ENCODE data around the gene LIPI.
"Not testable (repeated sequence)": the region's sequence is repeated elsewhere in the genome, so short reads cannot be mapped to it uniquely, and the experiment has no call there.

Gene LIPI

DNA sequence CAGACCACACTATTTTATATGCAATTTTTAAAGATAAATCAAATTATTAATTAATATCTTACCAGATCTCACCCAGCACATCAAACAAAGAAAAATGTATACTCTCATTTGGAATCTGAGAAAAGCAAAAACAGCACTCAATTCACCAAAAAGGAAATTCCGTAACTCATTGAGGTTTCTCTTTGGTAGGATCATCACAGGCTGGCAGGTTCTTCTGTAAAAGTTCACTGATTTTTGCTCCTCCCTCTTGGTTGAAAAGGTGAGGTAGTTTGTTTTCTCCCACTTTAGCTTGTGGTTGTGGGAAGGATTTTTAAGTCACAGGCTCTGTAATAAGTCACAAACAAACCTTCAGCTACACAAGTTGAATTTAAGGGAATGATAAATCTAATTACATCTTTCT is at the start of gene LIPI:
Gene LIPI, minus strand, starts transcription at position 218 of the 400 bp plus-strand sequence. Its CDS starts 110 bp downstream, at position 108.
- DNase-seq = no peak

DNA sequence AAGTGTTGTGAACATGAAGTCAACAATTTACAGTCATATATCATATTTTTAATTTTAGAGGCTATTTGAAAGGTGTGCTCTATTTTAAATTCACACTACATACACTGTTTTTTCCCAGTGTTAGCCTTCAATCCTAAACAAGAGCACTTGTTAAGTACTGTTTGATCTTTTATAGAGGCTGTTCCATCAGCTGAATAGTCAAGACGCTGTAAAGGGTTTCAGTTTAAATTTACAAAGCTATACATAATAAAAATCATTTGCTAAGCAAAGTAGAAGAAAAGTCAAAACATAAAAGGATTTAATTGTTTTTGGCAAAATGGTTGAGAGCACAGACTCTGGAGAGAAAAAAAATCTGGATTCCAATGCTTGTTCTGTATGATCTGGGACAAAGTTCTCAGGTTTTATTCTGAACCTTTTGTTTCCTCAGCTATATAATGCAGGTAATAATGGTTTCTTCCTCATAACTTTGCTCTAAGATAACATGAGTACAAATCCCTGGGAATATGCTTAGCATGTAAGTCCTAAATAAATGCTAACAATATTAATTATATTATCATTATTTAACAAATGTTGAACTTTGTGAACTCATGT is 49.5 kb upstream of the LIPI start:
- no peak for DNase-seq

DNA sequence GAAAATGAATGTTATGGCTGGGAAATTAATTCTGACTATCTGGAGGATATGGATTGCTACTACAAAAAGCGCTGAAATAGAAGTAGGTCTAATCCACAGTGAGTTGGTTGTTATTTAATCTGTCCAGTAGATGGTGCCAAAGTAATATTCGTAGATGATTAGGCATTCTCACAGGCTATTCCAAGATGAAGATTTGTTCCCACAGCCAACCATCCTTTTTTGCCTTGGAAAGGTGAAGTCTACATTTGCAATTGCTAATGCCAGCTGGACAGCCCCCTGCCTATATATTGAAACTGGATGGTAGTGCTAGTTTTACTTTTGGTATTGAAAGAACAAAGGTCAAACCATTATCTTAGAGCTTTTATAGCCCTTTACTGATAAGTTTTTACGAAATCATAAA is 49.0 kb upstream of the LIPI start:
- DNase-seq = peak; percentile 23 to 60

DNA sequence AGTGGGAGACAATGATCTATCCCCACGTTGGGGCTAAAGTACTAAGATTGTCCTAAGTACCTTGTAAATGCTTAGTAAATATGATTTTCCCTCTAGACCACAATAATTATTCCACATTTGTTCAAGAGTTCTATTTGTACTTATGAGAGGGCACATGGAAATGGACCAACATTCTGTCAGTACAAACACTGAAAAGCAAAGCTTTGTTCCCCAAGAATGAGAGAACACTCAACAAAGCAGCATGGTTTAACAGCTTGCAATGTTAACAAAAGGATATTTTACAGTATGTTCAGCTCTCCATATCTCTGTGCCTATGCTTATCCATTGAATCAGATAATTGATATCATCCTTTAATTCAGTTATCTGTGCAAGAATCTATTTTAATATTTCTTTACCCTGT is 40.6 kb upstream of the LIPI start:
- DNase-seq = no peak

DNA sequence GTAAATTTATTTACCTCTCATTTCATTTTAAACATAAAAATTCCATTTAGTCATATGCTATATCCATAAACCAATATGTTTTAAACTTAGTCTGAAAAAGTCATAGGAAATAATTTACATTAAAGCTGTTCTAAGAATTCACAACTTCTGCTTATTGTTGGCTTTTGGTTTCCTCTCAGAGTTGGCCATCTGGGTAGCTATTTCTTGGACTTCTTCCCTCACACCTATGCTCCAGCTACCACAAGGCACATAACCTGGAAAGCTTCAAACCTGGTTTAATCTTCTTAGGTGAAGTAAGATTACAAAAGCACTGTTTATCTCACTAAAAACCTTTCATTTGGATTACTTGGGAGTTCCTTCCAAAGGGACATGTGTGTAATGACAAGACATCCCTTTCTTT is 35.0 kb upstream of the LIPI start:
- no peak for DNase-seq

DNA sequence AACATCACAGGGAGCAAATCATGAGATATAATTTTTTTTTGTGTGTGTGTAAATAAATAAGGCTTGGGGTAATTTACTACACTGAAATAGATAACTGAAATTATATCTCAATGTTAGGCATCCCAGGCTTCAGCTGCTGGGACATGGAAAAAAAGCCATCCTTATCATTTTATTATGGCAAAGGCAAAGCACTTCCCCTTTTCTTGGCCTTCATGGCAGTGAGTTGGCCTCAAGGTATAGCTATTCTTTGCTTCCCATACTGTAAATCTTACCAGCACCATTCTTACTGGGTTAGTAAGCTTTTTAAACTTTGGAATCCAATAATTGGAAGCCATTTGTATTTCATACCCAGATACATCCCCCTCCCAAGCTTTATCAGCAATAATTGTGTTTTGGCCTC is 34.2 kb upstream of the LIPI start:
- no peak for DNase-seq

DNA sequence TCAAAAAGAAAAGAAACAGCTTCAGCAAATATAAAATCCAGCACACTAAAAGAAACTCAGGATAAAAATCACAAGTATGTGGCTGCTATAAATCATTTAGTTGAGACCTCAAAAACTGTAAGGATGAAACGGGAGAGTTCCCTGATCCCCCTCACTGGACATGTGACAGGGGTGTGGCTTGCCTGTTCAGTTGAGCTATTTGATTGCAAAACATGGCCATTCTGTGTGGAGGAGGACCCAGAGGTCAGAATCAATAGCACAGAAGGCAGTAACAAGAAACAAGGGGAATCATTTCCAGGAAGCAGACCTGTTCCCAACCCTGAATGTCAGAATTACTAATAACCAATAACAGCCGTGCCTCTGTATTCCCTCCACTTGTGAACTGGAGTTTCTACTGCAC is 33.1 kb upstream of the LIPI start:
- peak; percentile 13 to 26 for DNase-seq

DNA sequence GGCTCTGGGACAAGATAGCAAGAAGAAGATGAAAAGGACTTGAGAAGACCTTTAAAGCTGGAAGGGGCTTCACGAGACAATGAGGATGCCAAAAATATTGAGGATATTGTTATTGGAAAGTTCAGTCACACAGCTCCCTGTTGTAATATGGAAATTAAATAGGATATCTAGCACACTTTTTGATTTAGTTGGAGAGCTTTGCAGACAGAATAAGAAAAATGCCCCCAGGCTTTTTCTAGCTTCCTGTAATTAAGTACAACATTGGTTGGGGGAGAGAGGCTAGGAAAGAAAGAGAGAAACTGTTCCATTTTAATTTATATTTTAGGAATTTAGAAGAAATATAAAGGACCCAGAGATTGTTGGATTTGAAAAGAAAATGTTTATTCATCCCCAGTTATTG is 32.7 kb upstream of the LIPI start:
- no peak for DNase-seq

DNA sequence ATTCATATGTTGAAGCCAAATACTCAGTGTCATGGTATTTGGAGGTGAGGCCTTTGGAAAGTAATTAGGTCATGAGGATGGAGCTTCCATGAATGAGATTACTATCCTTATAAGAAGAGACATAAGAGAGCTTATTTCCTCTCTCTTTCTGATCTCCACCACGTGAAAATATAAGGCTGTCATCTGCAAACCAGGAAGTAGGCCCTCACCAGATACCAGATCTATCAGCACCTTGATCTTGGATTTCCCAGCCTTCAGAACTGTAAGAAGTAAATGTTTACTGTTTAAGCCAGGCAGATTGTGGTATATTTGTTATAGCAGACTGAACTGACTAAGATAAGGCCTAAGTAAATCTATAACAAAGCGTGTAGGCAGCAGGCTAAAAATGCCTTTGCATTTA is 30.5 kb upstream of the LIPI start:
- peak; percentile 18 to 49 for DNase-seq

DNA sequence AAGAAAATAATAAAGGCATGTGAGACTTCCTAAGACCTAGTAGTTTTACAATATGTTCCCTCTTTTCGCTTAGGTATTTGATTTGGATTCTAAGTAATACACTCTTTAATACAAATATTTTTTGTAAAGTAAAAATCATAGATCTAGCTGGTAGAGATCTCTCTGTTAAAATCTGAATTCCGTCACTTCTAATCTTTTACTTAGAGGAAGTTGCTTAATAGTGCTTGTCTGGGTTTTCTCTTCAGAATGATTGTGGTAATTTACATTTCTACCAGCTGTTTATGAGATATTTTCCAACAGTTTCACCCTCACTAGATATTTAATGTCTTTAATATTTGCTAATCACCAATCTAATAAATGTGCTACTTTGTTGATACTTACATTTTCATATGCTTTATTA is 28.5 kb upstream of the LIPI start:
- peak; percentile 17 to 36 for DNase-seq

DNA sequence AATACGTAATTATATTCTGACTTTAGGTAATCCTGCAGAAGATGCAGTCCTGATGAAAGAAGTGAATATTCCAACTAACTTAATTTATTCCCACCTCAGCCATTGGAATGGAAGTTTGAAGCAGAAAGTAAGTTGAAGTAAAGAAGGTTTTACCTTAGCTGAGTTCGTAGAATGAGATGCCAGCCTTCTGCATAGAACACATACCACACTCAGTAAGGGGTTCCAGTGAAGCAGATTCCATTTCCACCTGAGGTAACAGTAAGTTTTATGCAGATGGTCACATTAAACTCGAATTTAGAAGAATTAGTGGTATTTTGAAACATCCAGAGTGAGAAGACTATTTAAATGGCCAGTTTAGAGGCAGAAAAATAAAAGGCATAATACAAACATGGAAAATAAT is 25.4 kb upstream of the LIPI start:
- no peak for DNase-seq

DNA sequence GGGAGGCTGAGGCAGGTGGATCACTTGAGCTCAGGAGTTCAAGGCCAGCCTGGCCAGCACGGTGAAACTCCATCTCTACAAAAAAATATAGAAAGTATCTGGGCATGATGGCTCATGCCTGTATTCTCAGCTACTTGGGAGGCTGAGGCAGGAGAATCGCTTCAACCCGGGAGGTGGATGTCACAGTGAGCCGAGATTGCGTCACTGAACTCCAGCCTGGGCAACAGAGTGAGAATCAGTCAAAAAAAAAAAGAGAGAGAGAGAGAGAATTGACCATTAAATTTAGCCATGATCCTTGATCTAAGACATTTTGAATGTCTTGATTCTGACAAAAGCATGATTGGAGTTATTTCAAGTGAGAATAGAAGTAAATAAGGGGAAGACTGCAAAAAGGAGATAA is 24.3 kb upstream of the LIPI start:
- no peak for DNase-seq

DNA sequence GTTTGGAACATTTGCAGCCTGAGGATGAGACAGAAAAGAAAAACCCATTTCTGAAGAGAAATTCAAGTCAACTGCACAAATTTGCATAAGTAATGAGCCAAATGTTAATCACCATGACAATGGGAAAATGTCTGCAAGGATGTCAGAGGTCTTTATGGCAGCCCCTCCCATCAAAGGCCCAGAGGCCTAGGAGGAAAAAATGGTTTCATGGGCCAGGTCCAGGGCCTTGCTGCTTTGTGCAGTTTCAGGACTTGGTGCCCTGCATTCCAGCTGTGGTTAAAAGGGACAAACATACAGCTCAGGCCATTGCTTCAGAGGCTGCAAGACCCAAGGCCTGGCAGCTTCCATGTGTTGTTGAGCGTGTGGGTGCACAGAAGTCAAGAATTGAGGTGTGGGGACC is 18.6 kb upstream of the LIPI start:
- DNase-seq = no peak

DNA sequence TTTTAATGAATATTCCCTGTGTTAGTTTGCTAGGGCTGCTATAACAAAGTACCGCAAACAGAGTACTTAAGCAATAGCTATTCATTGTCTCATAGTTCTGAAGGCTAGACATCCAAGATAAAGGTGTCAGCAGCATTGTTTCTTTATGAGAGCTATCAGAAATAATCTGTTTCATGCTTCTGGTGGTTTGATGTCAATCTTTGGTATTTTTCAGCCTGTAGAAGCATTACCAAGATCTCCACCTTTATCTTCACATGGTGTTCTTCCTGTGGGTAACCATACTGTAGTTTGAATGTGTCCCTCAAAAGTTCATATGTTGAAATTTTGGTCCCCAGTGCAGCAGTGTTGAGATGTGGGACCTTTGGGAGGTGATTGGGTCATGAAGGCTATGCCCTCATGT is 12.6 kb upstream of the LIPI start:
- DNase-seq = no peak

DNA sequence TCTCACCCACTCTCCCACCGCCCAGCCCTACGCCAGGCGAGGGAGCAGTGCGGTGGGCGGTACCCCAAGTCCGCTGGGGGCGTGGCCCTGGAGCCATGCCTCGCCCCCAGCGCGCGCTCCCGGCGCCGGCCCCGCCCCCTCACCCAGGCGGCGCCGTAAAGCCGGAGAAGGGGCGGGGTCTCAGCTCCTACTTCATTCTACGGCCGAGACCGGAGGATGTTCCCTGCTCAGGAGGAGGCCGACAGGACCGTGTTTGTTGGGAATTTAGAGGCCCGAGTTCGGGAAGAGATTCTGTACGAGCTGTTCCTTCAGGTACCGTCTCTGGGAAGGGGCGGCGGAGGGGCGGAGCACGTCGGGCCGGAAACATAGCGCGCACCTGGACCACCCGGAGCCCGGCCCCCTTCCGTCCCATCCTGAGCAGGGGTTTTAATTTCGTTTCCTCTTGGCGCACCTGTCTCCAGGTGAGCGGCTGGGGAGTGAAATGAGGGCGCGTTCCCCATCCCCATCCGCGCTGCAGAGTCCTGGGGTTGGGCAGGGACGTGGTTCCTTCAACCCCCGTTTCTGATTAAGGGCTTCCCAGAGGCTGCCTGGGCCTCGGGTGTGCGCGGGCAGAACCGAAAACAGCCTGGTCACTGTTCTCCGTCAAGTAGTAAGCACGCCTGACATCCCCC is 5.4 kb upstream of the LIPI start, which contains the start of gene RBM11:
Gene RBM11, plus strand, starts transcription at position 187 of the 671 bp plus-strand sequence. Its CDS starts 30 bp downstream, at position 217.
- peak; percentile 67 to 76 for DNase-seq

DNA sequence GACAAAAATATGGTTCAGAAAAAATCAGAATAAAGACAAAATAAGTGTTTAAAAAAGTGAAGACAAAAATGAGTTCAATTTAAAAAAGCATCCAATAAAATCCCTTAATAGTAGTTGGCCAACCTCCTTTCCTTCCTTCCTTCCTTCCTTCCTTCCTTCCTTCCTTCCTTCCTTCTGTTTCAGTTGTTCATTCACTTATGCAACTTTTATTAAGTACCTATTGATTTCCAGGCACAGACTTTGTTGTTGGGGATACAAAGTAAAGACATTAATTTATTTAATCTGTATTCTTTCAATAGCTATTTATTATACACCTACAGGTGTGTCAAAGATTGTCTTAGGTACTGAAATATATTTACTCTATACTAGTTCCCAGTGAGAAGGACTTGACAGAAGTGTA is 2.4 kb upstream of the LIPI start:
- no peak for DNase-seq

DNA sequence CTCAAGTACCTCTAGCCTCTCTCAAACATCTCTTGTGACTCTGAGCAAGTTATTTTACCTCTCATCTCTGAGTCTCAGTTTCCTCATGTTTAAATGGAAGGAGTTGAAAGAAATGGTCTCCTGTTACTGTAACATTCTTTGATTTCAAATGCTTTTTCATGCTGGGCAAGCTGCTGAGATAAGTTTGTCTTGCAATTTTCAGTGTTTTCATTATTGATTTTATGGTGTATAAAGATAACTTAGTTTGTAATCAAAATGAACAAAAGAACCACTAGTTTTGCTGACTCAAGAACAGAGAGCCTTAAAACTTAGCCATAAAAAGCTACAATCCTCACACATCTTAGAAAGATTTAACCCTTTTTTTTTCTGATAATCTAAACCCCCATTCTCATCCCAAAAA is 4.5 kb downstream of the LIPI start:
- DNase-seq = no peak

DNA sequence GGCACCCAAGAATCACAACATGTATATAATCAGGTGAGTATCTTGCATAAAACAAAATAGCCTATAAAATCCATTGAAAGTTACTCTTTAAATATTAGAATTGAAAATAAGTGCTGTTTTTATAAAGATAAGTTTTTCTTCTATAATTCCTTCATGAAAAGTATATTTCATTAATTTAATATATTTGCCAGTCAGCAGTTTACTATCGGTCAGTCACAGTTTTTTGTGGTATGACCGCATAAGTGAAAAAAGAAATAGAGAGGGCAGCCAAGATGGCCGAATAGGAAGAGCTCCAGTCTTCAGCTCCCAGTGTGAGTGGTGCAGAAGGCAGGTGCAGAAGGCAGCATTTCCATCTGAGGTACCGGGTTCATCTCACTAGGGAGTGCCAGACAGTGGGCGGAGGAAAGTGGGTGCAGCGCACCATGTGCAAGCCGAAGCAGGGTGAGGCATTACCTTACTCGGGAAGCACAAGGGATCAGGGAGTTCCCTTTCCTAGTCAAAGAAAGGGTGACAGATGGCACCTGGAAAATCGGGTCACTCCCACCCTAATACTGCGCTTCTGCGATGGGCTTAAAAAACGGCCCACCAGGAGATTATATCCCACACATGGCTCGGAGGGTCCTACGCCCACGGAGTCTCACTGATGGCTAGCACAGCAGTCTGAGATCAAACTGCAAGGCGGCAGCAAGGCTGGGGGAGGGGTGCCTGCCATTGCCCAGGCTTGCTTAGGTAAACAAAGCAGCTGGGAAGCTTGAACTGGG is 44.1 kb downstream of the LIPI start:
- not testable (repeated sequence) for DNase-seq

DNA sequence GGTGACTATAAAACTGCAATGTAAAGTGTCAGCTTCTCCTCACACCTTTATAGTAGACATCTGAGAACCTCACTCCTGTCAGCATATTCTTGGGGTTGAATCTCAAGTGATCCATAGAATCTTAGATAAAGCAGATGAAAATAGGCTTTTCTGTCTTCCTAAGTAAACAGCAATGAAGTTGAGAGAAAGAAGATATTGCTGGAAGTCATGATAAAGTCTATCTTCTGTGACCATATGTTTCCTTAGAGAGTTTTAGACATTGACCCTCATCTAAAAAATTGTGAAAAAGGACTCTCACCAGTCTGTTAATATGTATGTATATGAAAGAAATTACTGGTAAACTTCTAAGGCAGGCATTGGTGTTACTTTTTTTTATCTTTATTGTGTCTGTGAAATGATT is 66.8 kb downstream of the LIPI start:
- no peak for DNase-seq

DNA sequence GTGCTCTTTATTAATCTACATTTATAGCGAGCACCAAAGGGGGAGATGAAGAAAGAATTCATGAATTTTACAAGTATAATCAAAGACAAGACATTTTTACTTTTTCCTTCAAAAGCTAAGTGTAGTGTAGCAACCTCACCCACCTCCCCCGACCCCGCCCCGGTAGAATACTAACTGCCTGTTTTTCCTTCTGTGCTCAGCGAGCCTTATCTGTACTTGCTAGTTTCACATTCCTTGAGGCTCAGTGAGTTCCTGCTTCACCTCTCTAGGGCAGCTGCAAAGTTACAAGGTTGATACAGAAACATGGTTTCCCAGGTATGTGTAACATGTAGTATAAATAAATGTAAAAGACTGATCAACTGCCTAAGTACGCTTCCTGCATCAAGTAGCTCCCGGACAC is 86.5 kb downstream of the LIPI start:
- DNase-seq = no peak

DNA sequence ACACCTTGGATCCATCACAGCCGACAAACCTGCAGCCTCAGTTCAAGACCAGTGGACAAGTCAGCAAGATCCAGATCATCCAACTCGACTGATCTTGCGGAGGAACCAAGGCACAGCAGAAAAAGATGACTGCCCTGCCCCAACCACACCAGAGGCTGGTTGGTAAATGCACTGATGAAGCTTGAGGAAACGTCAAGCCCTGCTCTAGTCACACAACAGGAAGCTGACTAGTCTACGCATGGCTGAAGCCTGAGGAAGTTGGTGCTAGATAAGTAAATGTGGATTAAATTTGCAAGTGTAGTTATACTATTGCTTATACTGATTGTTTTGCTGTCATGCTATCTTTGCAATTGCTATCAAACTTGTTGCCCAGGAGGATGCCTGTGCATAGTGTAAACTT is 89.0 kb downstream of the LIPI start:
- no peak for DNase-seq

DNA sequence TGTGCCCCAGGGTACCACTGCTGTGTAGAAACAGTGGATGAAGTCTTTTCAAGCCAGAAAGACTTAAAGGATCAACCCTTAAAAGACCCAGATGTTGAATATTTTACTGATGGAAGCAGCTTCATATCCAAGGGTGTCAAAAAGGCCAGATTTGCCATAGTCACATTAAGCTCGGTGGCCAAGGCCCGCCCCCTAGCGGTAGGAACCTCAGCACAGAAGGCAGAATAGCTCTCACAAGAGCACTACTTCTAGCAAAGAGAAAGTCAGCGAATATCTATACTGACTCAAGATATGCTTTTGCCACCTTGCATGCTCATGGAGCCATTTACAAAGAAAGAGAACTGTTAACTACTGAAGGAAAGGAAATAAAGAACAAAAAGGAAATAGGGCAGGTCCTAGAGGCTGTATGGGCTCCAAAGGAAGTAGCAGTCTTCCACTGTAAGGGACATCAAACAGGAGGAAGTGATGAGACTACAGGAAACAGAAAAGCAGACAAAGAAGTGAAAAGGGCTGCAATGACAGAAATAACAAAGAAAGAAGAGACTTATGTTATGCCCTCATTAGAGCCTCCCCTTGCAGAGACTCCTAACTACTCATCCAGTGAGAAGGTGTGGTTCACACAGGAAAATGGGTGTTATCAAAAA is 90.5 kb downstream of the LIPI start:
- DNase-seq = peak; percentile 0 to 61

DNA sequence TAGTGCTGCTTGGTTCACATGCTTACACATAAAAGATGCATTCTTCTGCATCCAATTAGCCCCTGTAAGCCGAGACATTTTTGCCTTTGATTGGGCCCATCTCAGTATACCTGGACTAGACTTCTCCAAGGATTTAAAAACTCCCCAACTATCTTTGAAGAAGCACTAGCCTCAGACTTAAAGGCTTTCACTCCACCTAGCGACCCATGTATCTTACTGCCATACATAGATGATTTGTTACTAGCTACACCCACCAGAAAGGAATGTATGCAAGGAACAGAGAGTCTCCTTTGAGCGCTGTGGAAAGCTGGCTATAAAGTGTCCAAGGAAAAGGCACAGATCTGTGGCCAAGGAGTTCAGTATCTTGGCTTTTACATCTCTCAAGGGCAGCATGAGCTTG is 91.7 kb downstream of the LIPI start:
- no peak for DNase-seq

DNA sequence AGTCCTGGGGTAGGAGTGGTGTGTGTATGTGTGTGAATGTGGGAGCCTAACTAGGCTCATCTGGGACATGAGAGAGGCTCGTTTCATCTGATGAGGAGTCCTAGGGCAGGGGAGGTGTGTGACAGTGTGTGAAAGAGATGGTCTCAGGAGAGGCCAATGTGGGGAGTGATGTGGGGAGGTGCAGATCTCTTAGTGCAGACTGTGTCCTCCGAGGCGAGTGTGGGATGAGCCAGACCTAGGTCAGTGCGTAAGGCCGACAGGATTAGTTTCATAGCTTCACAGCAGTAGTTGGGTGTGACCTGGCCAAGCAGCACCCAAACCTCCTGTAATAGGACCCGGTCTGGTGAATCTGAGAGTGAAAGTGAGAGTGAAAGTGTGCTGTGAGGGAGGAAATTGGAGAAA is 94.7 kb downstream of the LIPI start:
- no peak for DNase-seq

All from inflammatory macrophage treated with lipopolysaccharide for 1 hour (primary cell).